Measurements from ENCODE around the gene NKX2-2. TPM values are rescaled to one million over a fixed set of nuclear protein-coding genes. Genes with fewer than 3 reads are reported as not detected.

NKX2-2 gene
- total RNA-seq, 1 experiment from 2014 or later, result not detected

DNA sequence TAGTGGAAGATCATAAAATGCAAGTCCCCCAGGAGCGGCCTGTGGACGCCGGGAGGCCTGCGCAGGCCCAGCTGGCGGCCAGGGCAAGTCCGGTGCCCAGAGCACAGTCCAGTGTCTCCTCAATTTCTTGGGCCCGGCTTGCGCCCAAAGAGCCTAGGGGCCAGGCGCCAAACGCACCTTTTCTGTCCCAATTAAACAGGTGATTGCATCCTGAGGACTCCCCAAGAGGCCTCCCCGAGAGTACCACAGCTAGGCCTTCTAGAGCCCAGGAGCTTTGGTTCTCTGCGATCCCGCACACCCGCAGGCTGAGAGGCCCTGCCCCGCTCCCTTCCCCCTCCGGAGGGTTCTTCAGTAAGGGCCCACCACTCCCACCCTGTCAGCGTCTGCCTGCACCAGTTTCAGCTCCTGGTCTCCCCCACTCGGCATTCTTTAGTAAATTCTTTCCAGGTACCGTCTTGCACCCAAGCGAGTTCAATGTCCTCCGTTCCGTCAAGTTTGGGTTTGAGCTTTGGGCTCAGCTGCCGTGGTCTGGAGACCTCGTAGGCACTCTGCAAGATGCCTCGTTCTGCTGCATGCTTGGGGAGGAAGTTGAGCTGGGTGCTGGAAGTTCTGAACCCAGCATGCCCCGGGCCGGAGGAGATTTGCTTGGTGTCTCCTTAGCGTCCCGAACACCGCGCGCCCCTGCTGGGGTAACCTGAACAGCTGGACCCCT, 3.9 kb upstream of the NKX2-2 start:
- Histone ChIP-seq H3K27ac (no peak overlapping the region), H3K27me3 (ENCODE audit: insufficient read depth, low read depth) (peaks cover 52% of the 10 kb centered on the region), H3K79me2 (ENCODE audit: low read depth) (no peaks in the 10 kb centered on the region), H3K9me2 (ENCODE audit: insufficient read depth) (no peaks in the 10 kb centered on the region), H3K9me3 (ENCODE audit: insufficient read depth, low read depth) (no peaks in the 10 kb centered on the region), H3K4me1 (replicated peaks; ENCODE audit: insufficient read depth) (no peaks in the 10 kb centered on the region), H4K20me1 (ENCODE audit: insufficient read depth) (no peaks in the 10 kb centered on the region), H3K4me3 (no peak overlapping the region), H2AFZ (no peak overlapping the region), H3K36me3 (ENCODE audit: low read depth) (no peaks in the 10 kb centered on the region), H3F3A (ENCODE audit: insufficient read depth, low read depth) (no peaks in the 10 kb centered on the region), H3K4me2 (no peak overlapping the region)
- ChIA-PET CTCF (no interaction called here), POLR2A (ENCODE audit: unreplicated experiment) (no interaction called here)
- no peak for TF ChIP-seq EZH2 (IDR thresholded peaks at IDR 0.05; ENCODE audit: low read depth)
- TF ChIP-seq, protein P1, sequence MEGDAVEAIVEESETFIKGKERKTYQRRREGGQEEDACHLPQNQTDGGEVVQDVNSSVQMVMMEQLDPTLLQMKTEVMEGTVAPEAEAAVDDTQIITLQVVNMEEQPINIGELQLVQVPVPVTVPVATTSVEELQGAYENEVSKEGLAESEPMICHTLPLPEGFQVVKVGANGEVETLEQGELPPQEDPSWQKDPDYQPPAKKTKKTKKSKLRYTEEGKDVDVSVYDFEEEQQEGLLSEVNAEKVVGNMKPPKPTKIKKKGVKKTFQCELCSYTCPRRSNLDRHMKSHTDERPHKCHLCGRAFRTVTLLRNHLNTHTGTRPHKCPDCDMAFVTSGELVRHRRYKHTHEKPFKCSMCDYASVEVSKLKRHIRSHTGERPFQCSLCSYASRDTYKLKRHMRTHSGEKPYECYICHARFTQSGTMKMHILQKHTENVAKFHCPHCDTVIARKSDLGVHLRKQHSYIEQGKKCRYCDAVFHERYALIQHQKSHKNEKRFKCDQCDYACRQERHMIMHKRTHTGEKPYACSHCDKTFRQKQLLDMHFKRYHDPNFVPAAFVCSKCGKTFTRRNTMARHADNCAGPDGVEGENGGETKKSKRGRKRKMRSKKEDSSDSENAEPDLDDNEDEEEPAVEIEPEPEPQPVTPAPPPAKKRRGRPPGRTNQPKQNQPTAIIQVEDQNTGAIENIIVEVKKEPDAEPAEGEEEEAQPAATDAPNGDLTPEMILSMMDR (conservative IDR thresholded peaks at IDR 0.05), result no peak
- intact Hi-C loops (cut with micrococcal nuclease; ENCODE audit: unreplicated experiment), result no loop called here
- no TSS peak for BruUV-seq (replicated peaks)
- DNase-seq, result no peak

DNA sequence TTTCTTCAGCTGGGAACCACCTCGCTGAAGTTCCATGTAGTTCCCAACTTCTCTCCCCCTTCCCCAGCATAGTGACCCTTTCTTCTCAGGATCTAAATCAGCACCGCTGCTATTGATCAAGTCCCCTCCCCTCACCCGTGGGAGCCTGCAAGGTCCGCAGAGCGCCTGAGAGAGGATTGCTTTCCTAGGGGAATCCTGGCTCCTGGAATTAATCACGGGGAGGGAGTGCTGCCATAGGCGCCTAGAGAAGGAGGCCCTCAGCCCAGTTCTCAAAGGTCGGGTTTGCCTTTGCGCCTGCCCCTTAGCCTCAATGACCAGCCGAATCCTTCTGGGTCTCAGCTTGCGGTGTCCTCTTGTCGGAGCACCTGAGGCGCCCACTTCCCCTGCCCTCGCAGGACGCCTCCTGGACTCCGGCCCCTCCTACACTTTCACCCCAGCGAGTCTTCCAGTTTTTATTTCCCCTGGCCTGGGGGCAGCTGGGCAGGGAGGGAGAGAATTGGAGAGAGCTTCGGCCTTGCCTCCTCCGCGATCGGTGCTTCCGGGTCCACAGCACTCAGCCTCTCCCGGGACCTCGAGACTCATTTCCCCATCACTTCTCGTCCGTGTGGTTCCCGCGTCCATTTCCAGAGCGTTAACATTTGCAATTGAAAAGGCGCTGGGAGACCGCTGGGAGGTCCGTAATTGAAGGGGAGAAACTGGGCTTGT, 3.1 kb upstream of the NKX2-2 start:
- no peak for DNase-seq
- H3F3A ChIP-seq (ENCODE audit: insufficient read depth, low read depth), result no peaks in the 10 kb centered on the region
- CTCF ChIA-PET, result no interaction called here
- BruUV-seq (replicated peaks), result no TSS peak
- no peak overlapping the region for H2AFZ ChIP-seq
- H4K20me1 ChIP-seq (ENCODE audit: insufficient read depth), result no peaks in the 10 kb centered on the region
- no peaks in the 10 kb centered on the region for H3K36me3 ChIP-seq (ENCODE audit: low read depth)
- H3K9me3 ChIP-seq (ENCODE audit: insufficient read depth, low read depth), result no peaks in the 10 kb centered on the region
- intact Hi-C loops (cut with micrococcal nuclease; ENCODE audit: unreplicated experiment), result no loop called here
- no peak for TF ChIP-seq EZH2 (IDR thresholded peaks at IDR 0.05; ENCODE audit: low read depth)
- H3K4me3 ChIP-seq, result no peak overlapping the region
- POLR2A ChIA-PET (ENCODE audit: unreplicated experiment), result no interaction called here
- no peaks in the 10 kb centered on the region for H3K79me2 ChIP-seq (ENCODE audit: low read depth)
- H3K4me2 ChIP-seq, result no peak overlapping the region
- no peaks in the 10 kb centered on the region for H3K4me1 ChIP-seq (replicated peaks; ENCODE audit: insufficient read depth)
- no peaks in the 10 kb centered on the region for H3K9me2 ChIP-seq (ENCODE audit: insufficient read depth)
- H3K27me3 ChIP-seq (ENCODE audit: insufficient read depth, low read depth), result peaks cover 52% of the 10 kb centered on the region
- H3K27ac ChIP-seq, result no peak overlapping the region

DNA sequence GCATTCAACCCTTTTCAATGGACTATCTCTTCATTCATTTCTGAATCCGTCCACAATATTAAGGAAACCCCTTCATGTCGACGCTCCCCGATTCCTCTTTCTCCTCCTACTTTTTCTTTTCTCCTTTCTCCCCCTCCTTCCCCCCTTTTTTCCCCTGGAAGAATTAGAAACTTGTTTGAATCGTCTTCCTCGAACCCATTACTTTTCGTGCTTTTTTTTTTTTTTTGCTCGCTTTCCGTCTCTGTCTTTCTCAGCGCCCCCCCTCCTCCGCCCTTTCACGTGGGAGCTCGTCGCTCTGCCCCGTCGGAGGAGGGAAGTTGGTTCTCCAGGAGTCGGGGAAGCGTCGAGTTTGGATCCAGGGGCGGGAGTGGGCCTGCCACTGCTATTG, 2.3 kb upstream of the NKX2-2 start:
- no peaks in the 10 kb centered on the region for H3K79me2 ChIP-seq (ENCODE audit: low read depth)
- no peaks in the 10 kb centered on the region for H3F3A ChIP-seq (ENCODE audit: insufficient read depth, low read depth)
- DNase-seq, result no peak
- no peak overlapping the region for H3K4me3 ChIP-seq
- no peak for TF ChIP-seq EZH2 (IDR thresholded peaks at IDR 0.05; ENCODE audit: low read depth)
- TF ChIP-seq, protein P1 (conservative IDR thresholded peaks at IDR 0.05), result no peak
- POLR2A ChIA-PET (ENCODE audit: unreplicated experiment), result no interaction called here
- no peak overlapping the region for H3K27ac ChIP-seq
- H3K9me2 ChIP-seq (ENCODE audit: insufficient read depth), result no peaks in the 10 kb centered on the region
- no TSS peak for BruUV-seq (replicated peaks)
- intact Hi-C loops (cut with micrococcal nuclease; ENCODE audit: unreplicated experiment), result no loop called here
- CTCF ChIA-PET, result no interaction called here
- H3K36me3 ChIP-seq (ENCODE audit: low read depth), result no peaks in the 10 kb centered on the region
- no peak overlapping the region for H3K4me2 ChIP-seq
- H3K27me3 ChIP-seq (ENCODE audit: insufficient read depth, low read depth), result peaks cover 52% of the 10 kb centered on the region
- no peak overlapping the region for H2AFZ ChIP-seq
- no peaks in the 10 kb centered on the region for H3K4me1 ChIP-seq (replicated peaks; ENCODE audit: insufficient read depth)
- H3K9me3 ChIP-seq (ENCODE audit: insufficient read depth, low read depth), result no peaks in the 10 kb centered on the region
- H4K20me1 ChIP-seq (ENCODE audit: insufficient read depth), result no peaks in the 10 kb centered on the region

All from PC-9 (cell line).